Fibroblast of lung (primary cell): ENCODE results near the gene NOD1. TPM values are rescaled to one million over a fixed set of nuclear protein-coding genes. Genes with fewer than 3 reads are reported as not detected.

ENCODE experiments used
- DNase-seq, 2 donors: peaks; one replicate each; pipeline versions ENCODE4 v3.0.0 to v3.0.0-alpha.2; 2010; ENCODE audit warnings: low read depth in 2 of 2
- H2AFZ ChIP-seq: 2 replicates; pipeline ENCODE4 v1.5.1; 2012; ENCODE audit warnings: low read length, control low read depth, inconsistent platforms
- H3K27ac ChIP-seq: 2 replicates; pipeline ENCODE4 v1.5.1; 2011; ENCODE audit warnings: low read length, control low read depth; ENCODE audit not compliant: insufficient read depth
- H3K27me3 ChIP-seq: 2 replicates; pipeline ENCODE4 v1.5.1; 2011; ENCODE audit warnings: mild to moderate bottlenecking, low read length; ENCODE audit not compliant: control insufficient read depth, insufficient read depth
- H3K36me3 ChIP-seq: 2 replicates; pipeline ENCODE4 v1.5.1; 2011; ENCODE audit warnings: low read length; ENCODE audit not compliant: control insufficient read depth, insufficient read depth
- H3K4me1 ChIP-seq: 2 replicates; pipeline ENCODE4 v1.5.1; 2011; ENCODE audit warnings: low read length; ENCODE audit not compliant: control insufficient read depth, insufficient read depth; ENCODE audit errors: extremely low read depth
- H3K4me2 ChIP-seq: 2 replicates; pipeline ENCODE4 v1.5.1; 2011; ENCODE audit warnings: low read length, control low read depth; ENCODE audit not compliant: insufficient read depth; ENCODE audit errors: extremely low read depth
- H3K4me3 ChIP-seq, 4 experiments: fragments of 200-600 bp in 1 of 4; sonication (generic) in 1 of 4; replicated peaks in 1 of 4; 2 replicates each; pipeline ENCODE4 v1.5.1; 2011 to 2016; ENCODE audit warnings: low read length in 4 of 4, low read depth in 3 of 4, mild to moderate bottlenecking in 3 of 4, control low read depth in 2 of 4, inconsistent platforms in 1 of 4, mixed read lengths in 1 of 4; ENCODE audit not compliant: insufficient read depth in 1 of 4; ENCODE audit errors: control extremely low read depth in 1 of 4
- H3K79me2 ChIP-seq: 2 replicates; pipeline ENCODE4 v1.5.1; 2012; ENCODE audit warnings: mild to moderate bottlenecking, low read length, inconsistent platforms; ENCODE audit not compliant: control insufficient read depth, insufficient read depth
- H3K9ac ChIP-seq: 2 replicates; pipeline ENCODE4 v1.5.1; 2011; ENCODE audit warnings: mild to moderate bottlenecking, low read length, control low read depth; ENCODE audit not compliant: insufficient read depth
- H3K9me3 ChIP-seq: 2 replicates; pipeline ENCODE4 v1.5.1; 2012; ENCODE audit warnings: low read depth, low read length; ENCODE audit not compliant: control insufficient read depth, insufficient read depth
- H4K20me1 ChIP-seq: 2 replicates; pipeline ENCODE4 v1.5.1; 2011; ENCODE audit warnings: low read length; ENCODE audit not compliant: control insufficient read depth, insufficient read depth; ENCODE audit errors: extremely low read depth
- EZH2 ChIP-seq: IDR thresholded peaks from 2 replicates; pipeline ENCODE4 v1.5.1; 2012; ENCODE audit warnings: low read length, control low read depth, mild to moderate bottlenecking; ENCODE audit errors: missing control alignments
- polyA plus RNA-seq, 2 donors: library from polyadenylated mRNA; depleted of rRNA in 1 of 2; stranded (reverse) in 1 of 2; unstranded in 1 of 2; fragments of >200 nt; gene quantifications; 2 replicates each; pipeline ENCODE4 v1.2.1, GENCODE V29; 2011 to 2012; ENCODE audit warnings: missing spikeins in 1 of 2
- total RNA-seq: library from RNA; depleted of rRNA; stranded (reverse); fragments of >200 nt; gene quantifications from 2 replicates; pipeline ENCODE4 v1.2.1, GENCODE V29; 2014
- TF ChIP-seq, protein P1 (sequence below), 2 donors: IDR thresholded peaks in 1 of 2; conservative IDR thresholded peaks in 1 of 2; 1 replicate in 1 of 2; 2 replicates in 1 of 2; pipeline ENCODE4 v1.5.1; 2011 to 2012; ENCODE audit warnings: low read length in 2 of 2, control low read depth in 1 of 2, inconsistent platforms in 1 of 2, low read depth in 1 of 2, mild to moderate bottlenecking in 1 of 2

Gene NOD1
- total and polyA plus RNA-seq, 2 donors (not counting 1 experiment from before 2014, with no cell fraction given), result 3.3 to 7.3 TPM

DNA sequence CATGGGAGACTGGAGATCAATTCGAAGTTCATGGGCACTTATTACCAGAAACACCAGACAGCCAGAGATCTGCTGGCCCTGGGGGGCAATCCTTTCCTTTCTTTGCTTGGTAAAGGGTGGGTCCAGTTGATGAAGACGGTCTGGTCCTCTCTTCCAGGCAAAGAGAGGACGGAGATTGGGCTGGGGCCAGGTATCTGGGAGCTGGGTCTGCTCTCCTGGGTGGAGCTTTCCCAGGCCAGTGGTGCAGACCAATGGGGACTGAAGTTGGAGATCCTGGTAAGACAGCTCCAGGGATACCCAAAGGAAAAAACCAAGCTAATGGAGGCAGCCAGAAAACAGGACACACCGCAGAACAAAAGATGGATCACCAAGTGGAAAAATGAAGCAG is 18.3 kb downstream of the NOD1 start:
- Histone ChIP-seq H3K9me3 (no peaks in the 10 kb centered on the region), H3K4me1 (peaks cover 13% of the 10 kb centered on the region), H3K27ac (peak overlapping the region; percentile 84), H3K4me3 (no peak overlapping the region), H3K9ac (no peak overlapping the region), H3K36me3 (peaks cover 3% of the 10 kb centered on the region), H2AFZ (no peak overlapping the region), H3K27me3 (no peaks in the 10 kb centered on the region), H4K20me1 (no peaks in the 10 kb centered on the region), H3K79me2 (peaks cover 2% of the 10 kb centered on the region), H3K4me2 (peak overlapping the region; percentile 73)
- TF ChIP-seq EZH2, result no peak
- TF ChIP-seq, protein P1, sequence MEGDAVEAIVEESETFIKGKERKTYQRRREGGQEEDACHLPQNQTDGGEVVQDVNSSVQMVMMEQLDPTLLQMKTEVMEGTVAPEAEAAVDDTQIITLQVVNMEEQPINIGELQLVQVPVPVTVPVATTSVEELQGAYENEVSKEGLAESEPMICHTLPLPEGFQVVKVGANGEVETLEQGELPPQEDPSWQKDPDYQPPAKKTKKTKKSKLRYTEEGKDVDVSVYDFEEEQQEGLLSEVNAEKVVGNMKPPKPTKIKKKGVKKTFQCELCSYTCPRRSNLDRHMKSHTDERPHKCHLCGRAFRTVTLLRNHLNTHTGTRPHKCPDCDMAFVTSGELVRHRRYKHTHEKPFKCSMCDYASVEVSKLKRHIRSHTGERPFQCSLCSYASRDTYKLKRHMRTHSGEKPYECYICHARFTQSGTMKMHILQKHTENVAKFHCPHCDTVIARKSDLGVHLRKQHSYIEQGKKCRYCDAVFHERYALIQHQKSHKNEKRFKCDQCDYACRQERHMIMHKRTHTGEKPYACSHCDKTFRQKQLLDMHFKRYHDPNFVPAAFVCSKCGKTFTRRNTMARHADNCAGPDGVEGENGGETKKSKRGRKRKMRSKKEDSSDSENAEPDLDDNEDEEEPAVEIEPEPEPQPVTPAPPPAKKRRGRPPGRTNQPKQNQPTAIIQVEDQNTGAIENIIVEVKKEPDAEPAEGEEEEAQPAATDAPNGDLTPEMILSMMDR (conservative IDR thresholded peaks at IDR 0.05 in 1 of 2, IDR thresholded peaks at IDR 0.05 in 1 of 2; ENCODE audit: low read depth in 1 of 2, low read length in 2 of 2), result no peak
- no peak for DNase-seq

DNA sequence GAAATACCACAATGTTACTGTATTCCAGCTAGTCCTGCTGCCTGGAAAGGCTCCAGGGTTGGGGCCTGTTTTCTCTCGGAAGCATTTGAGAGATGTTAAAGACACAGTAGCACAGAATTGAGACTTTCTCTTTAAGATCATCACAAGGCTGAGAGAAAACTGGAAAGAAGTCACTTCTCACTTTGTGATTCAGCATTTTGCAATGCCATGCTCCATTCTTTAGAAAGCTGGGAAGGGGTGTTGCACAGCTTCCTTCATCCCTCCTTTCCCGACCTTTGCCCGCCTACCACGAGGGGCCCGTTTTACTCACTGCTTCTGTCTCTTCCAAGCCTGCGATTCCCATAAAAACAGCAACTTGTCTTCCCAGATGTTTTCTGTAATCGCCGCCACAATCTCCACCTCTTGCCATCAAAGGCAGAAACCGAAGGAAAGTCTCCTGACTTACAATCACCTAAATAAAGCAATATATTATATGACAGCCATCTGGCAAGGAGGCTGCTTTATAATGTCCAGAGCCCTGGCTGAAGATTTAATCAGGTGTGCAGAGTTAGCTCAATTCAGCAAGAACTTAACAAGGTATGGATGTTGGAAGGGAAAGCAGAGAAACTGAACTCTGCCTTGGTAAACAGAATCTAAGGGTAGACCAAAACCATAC is 18.9 kb downstream of the NOD1 start:
- H2AFZ ChIP-seq, result no peak overlapping the region
- peak overlapping the region in 3 of 4 experiments; percentile 3 to 38 (median 8) for H3K4me3 ChIP-seq
- H3K27ac ChIP-seq, result peak overlapping the region; percentile 84
- peaks cover 3% of the 10 kb centered on the region for H3K36me3 ChIP-seq
- peaks cover 1% of the 10 kb centered on the region for H3K79me2 ChIP-seq
- TF ChIP-seq EZH2, result no peak
- TF ChIP-seq, protein P1 (conservative IDR thresholded peaks at IDR 0.05 in 1 of 2, IDR thresholded peaks at IDR 0.05 in 1 of 2; ENCODE audit: low read depth in 1 of 2, low read length in 2 of 2), result no peak
- H3K27me3 ChIP-seq, result no peaks in the 10 kb centered on the region
- peak overlapping the region; percentile 78 for H3K4me2 ChIP-seq
- no peak overlapping the region for H3K9ac ChIP-seq
- peaks cover 11% of the 10 kb centered on the region for H3K4me1 ChIP-seq
- peak; percentile 96 to 99 for DNase-seq
- H4K20me1 ChIP-seq, result no peaks in the 10 kb centered on the region
- no peaks in the 10 kb centered on the region for H3K9me3 ChIP-seq

DNA sequence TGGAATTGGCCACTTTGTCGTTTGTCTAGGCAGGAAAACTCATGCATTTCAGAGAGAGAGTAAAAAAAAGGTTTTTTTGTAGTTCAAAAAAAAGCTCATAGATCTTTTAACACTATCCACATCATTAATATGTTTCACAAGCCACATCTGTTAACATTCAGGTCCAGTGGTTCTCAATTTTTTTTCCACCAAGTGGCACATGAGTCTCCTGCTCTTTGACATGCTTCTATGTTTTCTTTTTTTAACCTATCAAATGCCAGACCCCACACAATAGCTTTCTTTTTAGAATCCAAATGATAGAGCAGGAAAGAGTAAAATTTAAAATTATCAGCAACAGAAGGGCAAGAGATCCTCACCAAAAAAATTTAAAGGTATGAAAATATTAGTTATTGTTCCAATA is 20.3 kb downstream of the NOD1 start:
- no peak for DNase-seq
- H3K27me3 ChIP-seq, result no peaks in the 10 kb centered on the region
- peaks cover 3% of the 10 kb centered on the region for H3K36me3 ChIP-seq
- H3K4me2 ChIP-seq, result no peak overlapping the region
- H4K20me1 ChIP-seq, result no peaks in the 10 kb centered on the region
- no peak overlapping the region for H3K4me3 ChIP-seq
- no peaks in the 10 kb centered on the region for H3K9me3 ChIP-seq
- no peak overlapping the region for H2AFZ ChIP-seq
- H3K27ac ChIP-seq, result no peak overlapping the region
- no peaks in the 10 kb centered on the region for H3K79me2 ChIP-seq
- no peak overlapping the region for H3K9ac ChIP-seq
- H3K4me1 ChIP-seq, result peaks cover 9% of the 10 kb centered on the region
- TF ChIP-seq, protein P1 (conservative IDR thresholded peaks at IDR 0.05 in 1 of 2, IDR thresholded peaks at IDR 0.05 in 1 of 2; ENCODE audit: low read depth in 1 of 2, low read length in 2 of 2), result no peak
- TF ChIP-seq EZH2, result no peak
